Dermis lymphatic vessel endothelial cell (primary cell): ENCODE results near the gene IFITM10. TPM values are rescaled to one million over a fixed set of nuclear protein-coding genes. Genes with fewer than 3 reads are reported as not detected.

Source experiments
- total RNA-seq: library from RNA; depleted of rRNA; stranded (reverse); fragments of >200 nt; gene quantifications from 2 replicates; pipeline ENCODE4 v1.2.1, GENCODE V29; 2014

IFITM10 gene
- total RNA-seq: 0.52 and 0.98 TPM in 2 replicates

GRCh38 chr11:1750481-1750839, at the start of gene IFITM10:
TSS of gene IFITM10 (minus strand) at chr11:1750595. CDS start at chr11:1750442, 153 bp downstream.

GRCh38 chr11:1763796-1764661, 13.6 kb upstream of the IFITM10 start, which contains the start of gene CTSD:
TSS of gene CTSD (minus strand) at chr11:1763927. CDS start at chr11:1763859, 68 bp downstream.

DNA sequence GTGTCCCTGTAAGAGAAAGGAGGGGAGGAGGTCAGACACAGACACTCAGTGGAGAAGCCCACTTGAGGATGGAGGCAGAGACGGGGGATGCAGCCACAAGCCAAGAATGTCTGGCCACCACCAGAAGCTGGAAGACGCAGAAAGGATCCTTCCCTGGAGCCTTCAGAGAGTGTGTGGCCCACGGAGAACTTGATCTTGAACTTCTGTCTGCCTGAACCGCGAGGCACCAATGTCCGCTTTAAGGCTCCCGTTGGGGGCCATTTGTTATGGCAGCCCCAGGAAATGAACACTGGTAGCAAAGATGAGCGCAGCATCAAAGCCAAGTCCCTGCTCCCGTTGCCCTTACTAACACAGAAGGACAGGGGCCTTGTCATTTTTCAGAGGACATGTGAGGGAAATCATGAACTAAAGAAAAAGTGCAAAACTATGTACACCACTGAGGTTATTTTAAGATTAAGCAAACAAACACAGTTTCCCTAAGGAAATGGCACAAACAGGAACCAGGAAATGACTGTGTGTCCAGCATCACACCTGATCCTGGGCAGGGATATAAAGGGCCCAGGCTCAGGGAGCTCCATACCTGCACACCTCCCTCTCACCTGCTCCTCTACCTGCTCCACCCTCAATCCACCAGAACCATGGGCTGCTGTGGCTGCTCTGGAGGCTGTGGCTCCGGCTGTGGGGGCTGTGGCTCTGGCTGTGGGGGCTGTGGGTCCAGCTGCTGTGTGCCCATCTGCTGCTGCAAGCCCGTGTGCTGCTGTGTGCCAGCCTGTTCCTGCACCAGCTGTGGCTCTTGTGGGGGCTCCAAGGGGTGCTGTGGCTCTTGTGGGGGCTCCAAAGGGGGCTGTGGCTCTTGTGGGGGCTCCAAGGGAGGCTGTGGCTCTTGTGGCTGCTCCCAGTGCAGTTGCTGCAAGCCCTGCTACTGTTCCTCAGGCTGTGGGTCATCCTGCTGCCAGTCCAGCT, 53.5 kb downstream of the IFITM10 start, which contains the start of gene KRTAP5-6:
KRTAP5-6 (plus strand) TSS at position 588 of the 963 bp plus-strand sequence; CDS start at position 639, 51 bp downstream.

Other genes with a start within 250 kb of the IFITM10 start
- 0.17 and 0.54 TPM in 2 replicates for gene DUSP8, start 178.3 kb downstream of the IFITM10 start, total RNA-seq
- not detected in 2 replicates for gene KRTAP5-1, start 165.3 kb downstream of the IFITM10 start, total RNA-seq
- gene KRTAP5-2, start 152.3 kb downstream of the IFITM10 start, total RNA-seq: not detected in 2 replicates
- not detected in 2 replicates for gene KRTAP5-3, start 142.1 kb downstream of the IFITM10 start, total RNA-seq
- gene KRTAP5-4, start 128.5 kb downstream of the IFITM10 start, total RNA-seq: not detected in 2 replicates
- gene KRTAP5-5, start 120.8 kb downstream of the IFITM10 start, total RNA-seq: not detected in 2 replicates
- 0.26 and 0.65 TPM in 2 replicates for gene KRTAP5-6, start 53.4 kb downstream of the IFITM10 start, total RNA-seq
- 209 and 595 TPM in 2 replicates for gene CTSD, start 13.3 kb upstream of the IFITM10 start, total RNA-seq
- 0.11 TPM in 1 of 2 replicates, not detected in the other for gene SYT8, start 84.4 kb upstream of the IFITM10 start, total RNA-seq
- gene TNNI2, start 88.4 kb upstream of the IFITM10 start, total RNA-seq: not detected in 2 replicates
- gene LSP1, start 102.5 kb upstream of the IFITM10 start, total RNA-seq: 0.11 TPM in 1 of 2 replicates, not detected in the other
- gene PRR33, start 141.3 kb upstream of the IFITM10 start, total RNA-seq: not detected in 2 replicates
- not detected in 2 replicates for gene TNNT3, start 169.1 kb upstream of the IFITM10 start, total RNA-seq
- gene MRPL23, start 196.7 kb upstream of the IFITM10 start, total RNA-seq: 4.1 and 65.3 TPM in 2 replicates
- gene H19, start 247.2 kb upstream of the IFITM10 start, total RNA-seq: 11.3 and 128 TPM in 2 replicates